Liver (tissue), 9 donors: ENCODE data around the gene OR52N2. TPM values are rescaled to one million over a fixed set of nuclear protein-coding genes. Genes with fewer than 3 reads are reported as not detected.

Experiments
- DNase-seq: peaks from one replicate; pipeline ENCODE4 v3.0.0-alpha.2; 2017; ENCODE audit warnings: low spot score
- H3K27ac ChIP-seq, 2 donors: one replicate each; pipeline ENCODE4 v1.7.0; 2013; ENCODE audit warnings: inconsistent platforms in 2 of 2, low read length in 2 of 2, control low read depth in 1 of 2, low read depth in 1 of 2, mild to moderate bottlenecking in 1 of 2
- H3K27me3 ChIP-seq, 4 donors: one replicate each; pipeline versions ENCODE4 v1.6.1 to v1.7.0; 2013; ENCODE audit warnings: low read length in 3 of 4, inconsistent platforms in 1 of 4, mild to moderate bottlenecking in 1 of 4, moderate library complexity in 1 of 4; ENCODE audit not compliant: control insufficient read depth in 4 of 4, insufficient read depth in 4 of 4
- H3K36me3 ChIP-seq, 4 donors: one replicate each; pipeline versions ENCODE4 v1.6.1 to v1.7.0; 2013; ENCODE audit warnings: low read length in 3 of 4, mild to moderate bottlenecking in 3 of 4, low read depth in 1 of 4, moderate library complexity in 1 of 4; ENCODE audit not compliant: control insufficient read depth in 4 of 4, insufficient read depth in 3 of 4
- H3K4me1 ChIP-seq, 4 donors: one replicate each; pipeline versions ENCODE4 v1.6.1 to v1.7.0; 2013; ENCODE audit warnings: low read length in 3 of 4, mild to moderate bottlenecking in 3 of 4, moderate library complexity in 1 of 4; ENCODE audit not compliant: control insufficient read depth in 4 of 4, insufficient read depth in 4 of 4
- H3K4me3 ChIP-seq, 3 donors: one replicate each; pipeline versions ENCODE4 v1.6.1 to v1.7.0; 2013; ENCODE audit warnings: low read length in 3 of 3, control low read depth in 1 of 3, low read depth in 1 of 3, mild to moderate bottlenecking in 1 of 3
- H3K9ac ChIP-seq, 2 donors: one replicate each; pipeline ENCODE4 v1.7.0; 2013; ENCODE audit warnings: low read length in 2 of 2, mild to moderate bottlenecking in 2 of 2, moderate library complexity in 2 of 2, control low read depth in 1 of 2, low read depth in 1 of 2
- H3K9me3 ChIP-seq, 4 donors: one replicate each; pipeline versions ENCODE4 v1.6.1 to v1.7.0; 2013; ENCODE audit warnings: low read length in 3 of 4; ENCODE audit not compliant: control insufficient read depth in 4 of 4
- ATF3 ChIP-seq: IDR thresholded peaks from 2 replicates; pipeline ENCODE4 v1.6.1; 2016; ENCODE audit warnings: antibody characterized with exemption
- EGR1 ChIP-seq, 2 donors: IDR thresholded peaks; 2 replicates each; pipeline ENCODE4 v1.6.1; 2016 to 2018; ENCODE audit warnings: antibody characterized with exemption in 2 of 2, low read depth in 2 of 2
- FOXA1 ChIP-seq: IDR thresholded peaks from 2 replicates; pipeline ENCODE4 v1.6.1; 2016; ENCODE audit warnings: antibody characterized with exemption
- HNF4G ChIP-seq: IDR thresholded peaks from 2 replicates; pipeline ENCODE4 v1.6.1; 2016; ENCODE audit warnings: antibody characterized with exemption
- NR2F2 ChIP-seq: IDR thresholded peaks from 2 replicates; pipeline ENCODE4 v1.6.1; 2016; ENCODE audit warnings: antibody characterized with exemption
- RXRA ChIP-seq, 2 donors: IDR thresholded peaks; 2 replicates each; pipeline ENCODE4 v1.6.1; 2017 to 2018; ENCODE audit warnings: antibody characterized with exemption in 2 of 2, mild to moderate bottlenecking in 1 of 2
- SP1 ChIP-seq: IDR thresholded peaks from 2 replicates; pipeline ENCODE4 v1.6.1; 2018; ENCODE audit warnings: antibody characterized with exemption, mild to moderate bottlenecking
- TAF1 ChIP-seq: conservative IDR thresholded peaks from 2 replicates; pipeline ENCODE4 v1.6.1; 2016; ENCODE audit warnings: antibody characterized with exemption, mild to moderate bottlenecking
- YY1 ChIP-seq: IDR thresholded peaks from 2 replicates; pipeline ENCODE4 v1.6.1; 2016; ENCODE audit warnings: antibody characterized with exemption, mild to moderate bottlenecking
- WGBS: extraction: QIAGEN DNeasy Blood & Tissue Kit; methylation state at CpG from one replicate; pipeline ENCODE4 v1.1.7; 2013; 5-methylcytosine and 5-hydroxymethylcytosine counted together
- polyA plus RNA-seq, 2 donors: library from polyadenylated mRNA; stranded (reverse) in 1 of 2; unstranded in 1 of 2; fragments of 200-250 nt in 1 of 2; fragments of >200 nt in 1 of 2; fragmentation: Nextera tagmentation in 1 of 2; extraction: Ambion mirVana in 1 of 2; gene quantifications; one replicate each; pipeline versions ENCODE4 v1.2.1 to v1.2.3, GENCODE V29; 2013 to 2015
- total RNA-seq, 2 donors: library from RNA; depleted of rRNA; stranded (reverse); fragments of >200 nt; gene quantifications; one replicate each; pipeline ENCODE4 v1.2.3, GENCODE V29; 2014
- TF ChIP-seq, protein P1 (sequence below): IDR thresholded peaks from 2 replicates; pipeline ENCODE4 v1.6.1; 2016; ENCODE audit warnings: antibody characterized with exemption, mild to moderate bottlenecking
- donor health status: healthy.
- donor health status: healthy.
- donor health status: healthy.
- donor health status: healthy.
- donor health status: healthy.

Gene OR52N2
- total and polyA plus RNA-seq, 4 donors = not detected

DNA sequence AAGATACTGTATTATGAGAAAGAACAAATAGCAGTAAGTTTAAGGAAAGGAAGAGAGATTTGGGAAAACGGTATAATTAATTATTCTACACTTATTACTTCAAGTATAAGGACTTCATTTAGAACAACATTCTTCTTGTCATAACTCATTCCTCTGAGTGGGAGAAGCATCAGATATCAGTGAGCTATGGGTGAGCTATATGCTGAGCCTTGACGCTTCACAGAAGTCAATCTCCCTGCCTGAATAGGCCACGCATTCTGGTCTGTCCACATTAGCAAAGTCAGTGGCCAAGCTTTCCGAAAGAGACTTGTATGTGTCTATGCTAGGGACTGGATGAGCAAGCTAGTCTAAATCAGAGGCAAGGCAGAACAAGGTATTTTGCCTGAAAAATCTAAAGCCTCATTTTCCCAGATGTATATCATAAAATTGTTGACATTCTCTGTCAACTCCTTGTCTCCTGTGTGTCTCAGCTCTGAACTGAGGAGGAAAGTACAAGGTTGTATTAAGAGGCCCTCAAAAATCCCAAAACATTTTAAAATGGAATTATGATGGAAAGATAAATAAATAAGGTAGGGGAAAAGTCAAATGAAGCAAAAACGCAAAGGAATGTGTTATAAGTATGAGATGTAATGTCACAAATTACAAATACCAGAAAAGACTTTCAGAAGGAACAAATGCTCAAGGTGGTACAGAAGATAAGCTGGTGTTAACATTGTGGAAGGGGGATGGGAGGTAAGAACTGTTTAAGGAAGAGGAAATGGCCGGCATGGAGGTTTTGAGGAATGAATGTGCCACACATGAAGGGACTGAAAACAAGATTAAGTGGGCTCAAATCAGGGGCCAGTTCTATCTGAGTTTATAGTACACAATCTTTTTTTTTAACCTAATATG is 1.4 kb downstream of the OR52N2 start (continued):
- no peak for TF ChIP-seq TAF1

DNA sequence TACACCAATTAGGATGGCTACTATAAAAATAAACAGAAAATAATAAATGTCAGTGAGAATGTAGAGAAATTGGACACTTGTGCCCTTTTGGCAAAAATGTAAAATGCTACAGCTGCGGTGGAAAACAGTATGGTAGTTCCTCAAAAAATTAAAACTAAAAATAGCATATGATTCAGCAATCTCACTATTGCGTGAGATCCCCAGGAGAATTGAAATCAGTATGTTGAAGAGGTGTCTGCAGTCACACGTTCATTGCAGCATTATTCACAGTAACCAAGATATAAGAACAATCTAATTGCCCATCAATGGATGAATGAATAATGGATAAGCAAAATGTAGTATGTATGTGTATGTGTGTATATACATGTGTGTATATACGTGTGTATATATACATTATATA is 6.8 kb downstream of the OR52N2 start:
- Histone ChIP-seq H3K4me3 (no peak overlapping the region), H3K36me3 (no peaks in the 10 kb centered on the region), H3K27me3 (peaks cover 0 to 1% (median under 1%) of the 10 kb centered on the region in 4 donors), H3K27ac (no peak overlapping the region), H3K9me3 (no peaks in the 10 kb centered on the region), H3K9ac (no peak overlapping the region), H3K4me1 (peaks cover 0 to 4% (median 3%) of the 10 kb centered on the region in 4 donors)
- TF ChIP-seq RXRA (IDR thresholded peaks at IDR 0.05) (no peak), NR2F2 (no peak)
- DNase-seq = no peak
- 60% methylated on average over 4 of the region's 4 CpGs for WGBS

DNA sequence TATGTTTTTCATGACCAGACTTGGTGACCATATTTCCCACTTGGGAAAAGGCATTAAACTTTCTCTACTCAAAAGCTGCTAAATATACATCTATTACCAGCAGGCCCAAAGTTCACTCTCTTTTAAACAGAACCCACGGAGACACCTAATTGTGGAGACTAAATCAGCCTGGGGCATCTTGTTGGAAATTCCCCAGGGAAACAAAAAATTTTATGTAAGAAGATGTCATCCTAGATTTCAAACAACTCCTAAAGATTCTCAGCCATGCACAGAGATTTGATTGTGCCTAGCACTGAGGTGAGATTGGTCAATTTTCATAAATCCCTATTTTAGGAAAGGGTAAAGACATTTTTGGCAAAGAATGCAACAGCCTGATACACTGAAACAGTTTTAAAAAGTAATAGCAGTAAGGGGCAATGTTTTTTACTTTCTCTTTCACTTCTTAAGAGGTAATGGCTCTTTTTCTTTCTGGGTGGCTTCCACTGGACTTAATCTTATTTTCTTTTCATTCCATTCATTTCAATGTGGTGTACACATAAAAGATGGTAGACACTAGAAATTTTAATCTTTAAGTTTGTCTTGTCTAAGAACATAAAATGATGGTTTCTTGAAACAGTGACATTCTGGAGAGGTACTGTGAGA is 9.6 kb downstream of the OR52N2 start:
- TF ChIP-seq SP1 = no peak
- no peak for TF ChIP-seq YY1
- no peak for TF ChIP-seq RXRA (IDR thresholded peaks at IDR 0.05)
- TF ChIP-seq FOXA1 = no peak
- no peak for TF ChIP-seq HNF4G
- no peak for TF ChIP-seq NR2F2
- no peak for TF ChIP-seq EGR1 (IDR thresholded peaks at IDR 0.05; ENCODE audit: low read depth in 2 of 2)
- TF ChIP-seq, protein P1, sequence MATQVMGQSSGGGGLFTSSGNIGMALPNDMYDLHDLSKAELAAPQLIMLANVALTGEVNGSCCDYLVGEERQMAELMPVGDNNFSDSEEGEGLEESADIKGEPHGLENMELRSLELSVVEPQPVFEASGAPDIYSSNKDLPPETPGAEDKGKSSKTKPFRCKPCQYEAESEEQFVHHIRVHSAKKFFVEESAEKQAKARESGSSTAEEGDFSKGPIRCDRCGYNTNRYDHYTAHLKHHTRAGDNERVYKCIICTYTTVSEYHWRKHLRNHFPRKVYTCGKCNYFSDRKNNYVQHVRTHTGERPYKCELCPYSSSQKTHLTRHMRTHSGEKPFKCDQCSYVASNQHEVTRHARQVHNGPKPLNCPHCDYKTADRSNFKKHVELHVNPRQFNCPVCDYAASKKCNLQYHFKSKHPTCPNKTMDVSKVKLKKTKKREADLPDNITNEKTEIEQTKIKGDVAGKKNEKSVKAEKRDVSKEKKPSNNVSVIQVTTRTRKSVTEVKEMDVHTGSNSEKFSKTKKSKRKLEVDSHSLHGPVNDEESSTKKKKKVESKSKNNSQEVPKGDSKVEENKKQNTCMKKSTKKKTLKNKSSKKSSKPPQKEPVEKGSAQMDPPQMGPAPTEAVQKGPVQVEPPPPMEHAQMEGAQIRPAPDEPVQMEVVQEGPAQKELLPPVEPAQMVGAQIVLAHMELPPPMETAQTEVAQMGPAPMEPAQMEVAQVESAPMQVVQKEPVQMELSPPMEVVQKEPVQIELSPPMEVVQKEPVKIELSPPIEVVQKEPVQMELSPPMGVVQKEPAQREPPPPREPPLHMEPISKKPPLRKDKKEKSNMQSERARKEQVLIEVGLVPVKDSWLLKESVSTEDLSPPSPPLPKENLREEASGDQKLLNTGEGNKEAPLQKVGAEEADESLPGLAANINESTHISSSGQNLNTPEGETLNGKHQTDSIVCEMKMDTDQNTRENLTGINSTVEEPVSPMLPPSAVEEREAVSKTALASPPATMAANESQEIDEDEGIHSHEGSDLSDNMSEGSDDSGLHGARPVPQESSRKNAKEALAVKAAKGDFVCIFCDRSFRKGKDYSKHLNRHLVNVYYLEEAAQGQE = no peak
- no peak for TF ChIP-seq TAF1
- TF ChIP-seq ATF3 = no peak
- H3K27ac ChIP-seq = no peak overlapping the region
- H3K9me3 ChIP-seq = no peaks in the 10 kb centered on the region
- H3K4me3 ChIP-seq = no peak overlapping the region
- peak overlapping the region in 1 of 2 donors; percentile 13 for H3K9ac ChIP-seq
- H3K36me3 ChIP-seq = no peaks in the 10 kb centered on the region
- no peak for DNase-seq
- peaks cover 0 to 6% (median 0%) of the 10 kb centered on the region in 4 donors for H3K27me3 ChIP-seq
- 19% methylated on average over 1 of the region's 1 CpG for WGBS
- H3K4me1 ChIP-seq = peaks cover 0 to 4% (median 3%) of the 10 kb centered on the region in 4 donors
